ENCODE measurements around the gene OR1F1.
"Not testable (repeated sequence)": the region's sequence is repeated elsewhere in the genome, so short reads cannot be mapped to it uniquely, and the experiment has no call there.

Gene OR1F1

GRCh38 chr16:3189869-3190268, 1.9 kb downstream of the OR1F1 start:
- H3K9me3 ChIP-seq (ENCODE audit: control insufficient read depth in 2 of 2, low read length in 2 of 2) = no peaks in the 10 kb centered on the region
- no peaks in the 10 kb centered on the region for H3K36me3 ChIP-seq (ENCODE audit: control insufficient read depth in 2 of 2, insufficient read depth in 2 of 2, low read length in 2 of 2)
- H3K4me1 ChIP-seq (ENCODE audit: control insufficient read depth, insufficient read depth, low read length) = peaks cover 15% of the 10 kb centered on the region
- H3K27me3 ChIP-seq (ENCODE audit: control insufficient read depth in 1 of 2, insufficient read depth in 2 of 2, low read length in 2 of 2) = peaks cover 76 to 85% of the 10 kb centered on the region in 2 donors
- no peak overlapping the region for H3K9ac ChIP-seq (ENCODE audit: low read length in 2 of 2)
- no peak overlapping the region for H3K4me3 ChIP-seq (ENCODE audit: low read length in 2 of 2)
- no peak overlapping the region for H3K27ac ChIP-seq (ENCODE audit: low read length)

GRCh38 chr16:3190949-3191353, 2.9 kb downstream of the OR1F1 start:
- Histone ChIP-seq H3K4me3 (ENCODE audit: low read length in 2 of 2) (no peak overlapping the region), H3K27me3 (ENCODE audit: control insufficient read depth in 1 of 2, insufficient read depth in 2 of 2, low read length in 2 of 2) (peaks cover 76 to 90% of the 10 kb centered on the region in 2 donors), H3K9ac (ENCODE audit: low read length in 2 of 2) (no peak overlapping the region), H3K27ac (ENCODE audit: low read length) (no peak overlapping the region), H3K4me1 (ENCODE audit: control insufficient read depth, insufficient read depth, low read length) (peaks cover 15% of the 10 kb centered on the region), H3K9me3 (ENCODE audit: control insufficient read depth in 2 of 2, low read length in 2 of 2) (no peaks in the 10 kb centered on the region), H3K36me3 (ENCODE audit: control insufficient read depth in 2 of 2, insufficient read depth in 2 of 2, low read length in 2 of 2) (no peaks in the 10 kb centered on the region)

GRCh38 chr16:3192476-3193019, 4.5 kb downstream of the OR1F1 start:
- no peak overlapping the region for H3K4me3 ChIP-seq (ENCODE audit: low read length in 2 of 2)
- H3K9ac ChIP-seq (ENCODE audit: low read length in 2 of 2) = no peak overlapping the region
- H3K4me1 ChIP-seq (ENCODE audit: control insufficient read depth, insufficient read depth, low read length) = peaks cover 15% of the 10 kb centered on the region
- peaks cover 70 to 81% of the 10 kb centered on the region in 2 donors for H3K27me3 ChIP-seq (ENCODE audit: control insufficient read depth in 1 of 2, insufficient read depth in 2 of 2, low read length in 2 of 2)
- no peaks in the 10 kb centered on the region for H3K36me3 ChIP-seq (ENCODE audit: control insufficient read depth in 2 of 2, insufficient read depth in 2 of 2, low read length in 2 of 2)
- no peak overlapping the region for H3K27ac ChIP-seq (ENCODE audit: low read length)
- H3K9me3 ChIP-seq (ENCODE audit: control insufficient read depth in 2 of 2, low read length in 2 of 2) = no peaks in the 10 kb centered on the region

- Histone ChIP-seq H3K27me3 (ENCODE audit: control insufficient read depth in 1 of 2, insufficient read depth in 2 of 2, low read length in 2 of 2) (peaks cover 67 to 76% of the 10 kb centered on the region in 2 donors), H3K9ac (ENCODE audit: low read length in 2 of 2) (no peak overlapping the region), H3K9me3 (ENCODE audit: control insufficient read depth in 2 of 2, low read length in 2 of 2) (no peaks in the 10 kb centered on the region), H3K4me1 (ENCODE audit: control insufficient read depth, insufficient read depth, low read length) (peaks cover 14% of the 10 kb centered on the region), H3K4me3 (ENCODE audit: low read length in 2 of 2) (no peak overlapping the region), H3K27ac (ENCODE audit: low read length) (no peak overlapping the region), H3K36me3 (ENCODE audit: control insufficient read depth in 2 of 2, insufficient read depth in 2 of 2, low read length in 2 of 2) (no peaks in the 10 kb centered on the region)
These were observed 5.5 kb downstream of the OR1F1 start for GRCh38 chr16:3193221-3194212.

- H3K4me1 ChIP-seq (ENCODE audit: control insufficient read depth, insufficient read depth, low read length) = peaks cover 4% of the 10 kb centered on the region
- no peak overlapping the region for H3K4me3 ChIP-seq (ENCODE audit: low read length in 2 of 2)
- H3K27ac ChIP-seq (ENCODE audit: low read length) = no peak overlapping the region
- no peaks in the 10 kb centered on the region for H3K36me3 ChIP-seq (ENCODE audit: control insufficient read depth in 2 of 2, insufficient read depth in 2 of 2, low read length in 2 of 2)
- peaks cover 56 to 63% of the 10 kb centered on the region in 2 donors for H3K27me3 ChIP-seq (ENCODE audit: control insufficient read depth in 1 of 2, insufficient read depth in 2 of 2, low read length in 2 of 2)
- H3K9me3 ChIP-seq (ENCODE audit: control insufficient read depth in 2 of 2, low read length in 2 of 2) = no peaks in the 10 kb centered on the region
- H3K9ac ChIP-seq (ENCODE audit: low read length in 2 of 2) = no peak overlapping the region
These were observed 6.8 kb downstream of the OR1F1 start for GRCh38 chr16:3194792-3195191.

- Histone ChIP-seq H3K4me1 (ENCODE audit: control insufficient read depth, insufficient read depth, low read length) (peaks cover 2% of the 10 kb centered on the region), H3K36me3 (ENCODE audit: control insufficient read depth in 2 of 2, insufficient read depth in 2 of 2, low read length in 2 of 2) (no peaks in the 10 kb centered on the region), H3K27me3 (ENCODE audit: control insufficient read depth in 1 of 2, insufficient read depth in 2 of 2, low read length in 2 of 2) (peaks cover 46 to 51% of the 10 kb centered on the region in 2 donors), H3K4me3 (ENCODE audit: low read length in 2 of 2) (no peak overlapping the region), H3K9ac (ENCODE audit: low read length in 2 of 2) (no peak overlapping the region), H3K9me3 (ENCODE audit: control insufficient read depth in 2 of 2, low read length in 2 of 2) (no peaks in the 10 kb centered on the region), H3K27ac (ENCODE audit: low read length) (no peak overlapping the region)
These were observed 8.0 kb downstream of the OR1F1 start for GRCh38 chr16:3195975-3196374.

- H3K36me3 ChIP-seq (ENCODE audit: control insufficient read depth in 2 of 2, insufficient read depth in 2 of 2, low read length in 2 of 2); H3K4me1 ChIP-seq (ENCODE audit: control insufficient read depth, insufficient read depth, low read length); H3K4me3 ChIP-seq (ENCODE audit: low read length in 2 of 2); H3K9ac ChIP-seq (ENCODE audit: low read length in 2 of 2); H3K9me3 ChIP-seq (ENCODE audit: control insufficient read depth in 2 of 2, low read length in 2 of 2); H3K27ac ChIP-seq (ENCODE audit: low read length): not testable (repeated sequence)
- H3K27me3 ChIP-seq (ENCODE audit: control insufficient read depth in 1 of 2, insufficient read depth in 2 of 2, low read length in 2 of 2) = peaks cover 32 to 34% of the 10 kb centered on the region in 2 donors
These were observed 9.8 kb downstream of the OR1F1 start for GRCh38 chr16:3197694-3198333.

- Histone ChIP-seq H3K36me3 (ENCODE audit: control insufficient read depth in 2 of 2, insufficient read depth in 2 of 2, low read length in 2 of 2) (no peaks in the 10 kb centered on the region), H3K27ac (ENCODE audit: low read length) (no peak overlapping the region), H3K9ac (ENCODE audit: low read length in 2 of 2) (no peak overlapping the region), H3K27me3 (ENCODE audit: control insufficient read depth in 1 of 2, insufficient read depth in 2 of 2, low read length in 2 of 2) (peaks cover 28 to 29% of the 10 kb centered on the region in 2 donors), H3K4me3 (ENCODE audit: low read length in 2 of 2) (no peak overlapping the region), H3K4me1 (ENCODE audit: control insufficient read depth, insufficient read depth, low read length) (no peaks in the 10 kb centered on the region), H3K9me3 (ENCODE audit: control insufficient read depth in 2 of 2, low read length in 2 of 2) (no peaks in the 10 kb centered on the region)
These were observed 10.5 kb downstream of the OR1F1 start for GRCh38 chr16:3198334-3199072.

- Histone ChIP-seq H3K4me1 (ENCODE audit: control insufficient read depth, insufficient read depth, low read length) (no peaks in the 10 kb centered on the region), H3K9ac (ENCODE audit: low read length in 2 of 2) (no peak overlapping the region), H3K27ac (ENCODE audit: low read length) (no peak overlapping the region), H3K4me3 (ENCODE audit: low read length in 2 of 2) (no peak overlapping the region), H3K9me3 (ENCODE audit: control insufficient read depth in 2 of 2, low read length in 2 of 2) (peaks cover 7 to 12% of the 10 kb centered on the region in 2 donors), H3K27me3 (ENCODE audit: control insufficient read depth in 1 of 2, insufficient read depth in 2 of 2, low read length in 2 of 2) (peaks cover 4 to 12% of the 10 kb centered on the region in 2 donors), H3K36me3 (ENCODE audit: control insufficient read depth in 2 of 2, insufficient read depth in 2 of 2, low read length in 2 of 2) (no peaks in the 10 kb centered on the region)
These were observed 15.0 kb downstream of the OR1F1 start for GRCh38 chr16:3202903-3203539.

GRCh38 chr16:3205939-3206338, 17.9 kb downstream of the OR1F1 start:
- not testable (repeated sequence) for H3K9ac ChIP-seq (ENCODE audit: low read length in 2 of 2); H3K27me3 ChIP-seq (ENCODE audit: control insufficient read depth in 1 of 2, insufficient read depth in 2 of 2, low read length in 2 of 2); H3K36me3 ChIP-seq (ENCODE audit: control insufficient read depth in 2 of 2, insufficient read depth in 2 of 2, low read length in 2 of 2); H3K4me1 ChIP-seq (ENCODE audit: control insufficient read depth, insufficient read depth, low read length); H3K4me3 ChIP-seq (ENCODE audit: low read length in 2 of 2); H3K27ac ChIP-seq (ENCODE audit: low read length)
- peaks cover 7 to 12% of the 10 kb centered on the region in 2 donors for H3K9me3 ChIP-seq (ENCODE audit: control insufficient read depth in 2 of 2, low read length in 2 of 2)
